Neural crest cell (in vitro differentiated cells): Measurements from ENCODE around the gene RERE. TPM values are rescaled to one million over a fixed set of nuclear protein-coding genes. Genes with fewer than 3 reads are reported as not detected.

ENCODE experiments used
- DNase-seq: peaks from one replicate; pipeline ENCODE4 v3.0.0; 2021; ENCODE audit warnings: low read depth, mixed read lengths, low spot score
- H3K27ac Mint-ChIP-seq: one replicate; pipeline ENCODE4 v1.8.0; 2021; ENCODE audit warnings: mild to moderate bottlenecking, mixed read lengths; ENCODE audit not compliant: unreplicated experiment
- H3K27me3 Mint-ChIP-seq: 2 replicates; pipeline ENCODE4 v1.8.0; 2021; ENCODE audit warnings: low read depth, mild to moderate bottlenecking, mixed read lengths
- H3K36me3 Mint-ChIP-seq: 2 replicates; pipeline ENCODE4 v1.8.0; 2021; ENCODE audit warnings: low read depth, mild to moderate bottlenecking, mixed read lengths
- H3K4me1 Mint-ChIP-seq: 2 replicates; pipeline ENCODE4 v1.8.0; 2021; ENCODE audit warnings: mixed read lengths
- H3K4me3 Mint-ChIP-seq: one replicate; pipeline ENCODE4 v1.8.0; 2021; ENCODE audit warnings: mild to moderate bottlenecking, mixed read lengths
- H3K9me3 Mint-ChIP-seq: 2 replicates; pipeline ENCODE4 v1.8.0; 2021; ENCODE audit warnings: mixed read lengths
- total RNA-seq: library from RNA; stranded (reverse); gene quantifications from 2 replicates; pipeline ENCODE4 v1.2.1, GENCODE V29; 2021
- TF ChIP-seq, protein P1 (sequence below): fragments of 200-600 bp; sonication (generic); conservative IDR thresholded peaks from 2 replicates; pipeline ENCODE4 v1.5.0; 2021; ENCODE audit warnings: antibody characterized with exemption, mild to moderate bottlenecking

RERE gene
- total RNA-seq, 1 donor from 2014 or later, result 122 TPM

DNA sequence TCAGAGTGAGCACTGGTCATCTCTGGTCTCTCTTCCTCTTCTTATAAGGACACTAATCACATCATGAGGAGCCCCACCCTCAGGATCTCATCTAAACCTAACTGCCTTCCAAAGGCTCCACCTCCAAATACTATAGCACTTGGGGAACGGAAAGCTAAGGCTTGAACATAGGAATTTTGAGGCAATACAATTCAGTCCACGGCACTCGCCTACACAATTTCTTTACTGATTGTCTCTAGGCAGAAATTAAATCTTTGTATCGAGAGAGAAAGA is 127.3 kb downstream of the RERE start:
- no peak overlapping the region for H3K4me3 Mint-ChIP-seq
- TF ChIP-seq, protein P1, sequence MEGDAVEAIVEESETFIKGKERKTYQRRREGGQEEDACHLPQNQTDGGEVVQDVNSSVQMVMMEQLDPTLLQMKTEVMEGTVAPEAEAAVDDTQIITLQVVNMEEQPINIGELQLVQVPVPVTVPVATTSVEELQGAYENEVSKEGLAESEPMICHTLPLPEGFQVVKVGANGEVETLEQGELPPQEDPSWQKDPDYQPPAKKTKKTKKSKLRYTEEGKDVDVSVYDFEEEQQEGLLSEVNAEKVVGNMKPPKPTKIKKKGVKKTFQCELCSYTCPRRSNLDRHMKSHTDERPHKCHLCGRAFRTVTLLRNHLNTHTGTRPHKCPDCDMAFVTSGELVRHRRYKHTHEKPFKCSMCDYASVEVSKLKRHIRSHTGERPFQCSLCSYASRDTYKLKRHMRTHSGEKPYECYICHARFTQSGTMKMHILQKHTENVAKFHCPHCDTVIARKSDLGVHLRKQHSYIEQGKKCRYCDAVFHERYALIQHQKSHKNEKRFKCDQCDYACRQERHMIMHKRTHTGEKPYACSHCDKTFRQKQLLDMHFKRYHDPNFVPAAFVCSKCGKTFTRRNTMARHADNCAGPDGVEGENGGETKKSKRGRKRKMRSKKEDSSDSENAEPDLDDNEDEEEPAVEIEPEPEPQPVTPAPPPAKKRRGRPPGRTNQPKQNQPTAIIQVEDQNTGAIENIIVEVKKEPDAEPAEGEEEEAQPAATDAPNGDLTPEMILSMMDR, result no peak
- H3K27me3 Mint-ChIP-seq, result no peaks in the 10 kb centered on the region
- peaks cover 4% of the 10 kb centered on the region for H3K9me3 Mint-ChIP-seq
- H3K27ac Mint-ChIP-seq, result no peak overlapping the region
- H3K36me3 Mint-ChIP-seq, result peaks cover 4% of the 10 kb centered on the region
- H3K4me1 Mint-ChIP-seq, result peaks cover 39% of the 10 kb centered on the region
- no peak for DNase-seq

DNA sequence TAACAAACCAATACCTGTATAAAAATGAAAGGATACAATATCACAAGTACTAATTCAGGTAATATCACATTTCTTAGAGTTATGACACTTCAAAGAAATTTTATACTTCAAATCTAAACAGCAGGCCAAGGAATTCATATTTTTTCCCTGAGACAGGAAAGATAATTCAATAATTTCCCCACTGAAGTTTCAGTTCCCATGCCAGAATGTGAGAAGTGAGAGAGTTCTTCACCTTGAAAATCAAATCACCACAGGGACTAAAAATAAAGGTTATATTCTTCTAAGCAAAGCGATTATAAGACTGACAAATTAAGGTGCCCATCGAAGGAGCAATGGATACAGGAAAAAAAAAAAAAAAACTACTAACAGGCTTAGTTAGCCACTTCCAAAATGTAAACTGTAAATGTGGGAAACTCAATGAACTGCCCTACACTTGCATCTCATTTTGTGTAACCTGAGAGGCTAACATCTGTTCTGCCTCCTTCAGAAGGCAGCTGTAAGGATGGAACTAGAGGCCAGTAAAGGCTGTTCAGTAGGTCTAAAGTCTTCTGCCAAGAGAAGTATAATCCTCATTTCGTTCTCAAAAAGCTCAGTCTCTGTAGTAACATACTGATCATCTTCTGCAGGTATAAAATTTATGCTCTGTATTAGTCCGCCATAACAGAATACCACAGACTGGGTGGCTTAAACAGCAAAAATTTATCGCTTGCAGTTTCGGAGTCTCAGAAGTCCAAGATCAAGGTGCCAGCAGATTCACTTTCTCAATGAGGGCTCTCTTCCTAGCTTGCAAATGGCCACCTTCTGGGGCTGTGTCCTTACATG is 127.8 kb downstream of the RERE start:
- H3K4me1 Mint-ChIP-seq, result peaks cover 36% of the 10 kb centered on the region
- TF ChIP-seq, protein P1, result no peak
- no peak overlapping the region for H3K4me3 Mint-ChIP-seq
- H3K9me3 Mint-ChIP-seq, result peaks cover 4% of the 10 kb centered on the region
- H3K36me3 Mint-ChIP-seq, result peaks cover 4% of the 10 kb centered on the region
- no peak for DNase-seq
- H3K27me3 Mint-ChIP-seq, result no peaks in the 10 kb centered on the region
- H3K27ac Mint-ChIP-seq, result no peak overlapping the region

DNA sequence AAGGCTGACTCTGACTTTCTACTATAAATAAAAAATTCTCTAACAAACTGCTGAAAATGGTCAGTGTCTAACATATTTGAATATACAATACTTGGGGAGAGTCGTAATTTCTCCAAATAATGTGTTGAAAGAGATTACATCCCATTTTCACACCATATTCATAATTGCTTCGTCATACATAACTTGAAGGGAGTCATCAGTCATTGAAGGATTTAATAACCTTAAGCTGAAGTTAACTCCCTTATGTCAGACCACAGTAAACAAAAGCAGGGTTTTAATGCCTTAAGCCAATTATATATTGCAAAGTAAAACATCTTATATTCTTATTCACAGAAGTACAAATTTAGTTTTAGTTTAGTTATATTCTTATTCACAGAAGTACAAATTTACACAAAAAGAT is 129.9 kb downstream of the RERE start:
- Mint-ChIP-seq H3K9me3 (peaks cover 4% of the 10 kb centered on the region), H3K36me3 (peaks cover 4% of the 10 kb centered on the region), H3K27ac (no peak overlapping the region), H3K4me3 (no peak overlapping the region), H3K27me3 (no peaks in the 10 kb centered on the region), H3K4me1 (peaks cover 25% of the 10 kb centered on the region)
- DNase-seq, result no peak
- TF ChIP-seq, protein P1, result no peak

DNA sequence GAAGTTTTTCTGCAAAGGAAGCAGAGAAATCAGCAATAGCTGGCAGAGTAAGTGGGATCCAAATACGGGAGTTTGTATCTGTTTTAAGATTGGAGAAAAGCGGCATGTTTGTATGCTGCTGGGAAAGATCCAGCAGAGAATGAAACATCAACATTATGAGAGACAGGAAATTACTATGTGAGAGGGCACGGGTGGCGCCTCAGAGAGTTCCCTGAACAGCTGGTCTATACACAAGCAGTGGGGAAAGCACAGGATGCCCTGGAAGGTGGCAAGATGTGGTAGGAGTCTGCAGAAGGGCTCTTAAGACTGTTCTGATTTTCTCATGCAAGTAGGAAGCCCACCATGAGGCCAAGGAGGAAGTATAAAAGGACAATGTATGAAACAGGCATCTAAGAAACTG is 130.4 kb downstream of the RERE start:
- no peak overlapping the region for H3K27ac Mint-ChIP-seq
- TF ChIP-seq, protein P1, result no peak

DNA sequence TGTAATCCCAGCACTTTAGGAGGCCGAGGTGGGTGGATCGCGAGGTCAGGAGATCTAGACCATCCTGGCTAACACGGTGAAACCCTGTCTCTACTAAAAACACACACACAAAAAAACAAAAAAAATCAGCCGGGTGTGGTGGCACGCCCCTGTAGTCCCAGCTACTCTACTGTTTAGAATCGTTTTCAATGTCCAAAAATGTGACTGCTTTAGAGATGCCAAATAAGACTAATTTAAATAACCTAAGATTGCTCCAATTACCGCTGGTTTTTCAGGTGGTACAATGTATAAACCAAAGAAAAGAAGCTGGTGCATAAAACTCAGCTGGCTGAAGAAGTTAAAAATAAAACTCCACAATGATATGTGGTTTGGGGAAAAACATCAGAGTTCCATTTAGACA is 132.0 kb downstream of the RERE start:
- Mint-ChIP-seq H3K9me3 (peaks cover 4% of the 10 kb centered on the region), H3K4me3 (no peak overlapping the region), H3K27ac (no peak overlapping the region), H3K27me3 (no peaks in the 10 kb centered on the region), H3K36me3 (peaks cover 4% of the 10 kb centered on the region), H3K4me1 (peaks cover 25% of the 10 kb centered on the region)
- TF ChIP-seq, protein P1, result no peak
- DNase-seq, result no peak

More for the DNA sequence above, 130.4 kb downstream of the RERE start:
- no peak overlapping the region for H3K4me3 Mint-ChIP-seq
- H3K36me3 Mint-ChIP-seq, result peaks cover 4% of the 10 kb centered on the region
- no peaks in the 10 kb centered on the region for H3K27me3 Mint-ChIP-seq
- DNase-seq, result no peak
- H3K9me3 Mint-ChIP-seq, result peaks cover 4% of the 10 kb centered on the region
- peaks cover 25% of the 10 kb centered on the region for H3K4me1 Mint-ChIP-seq
